KMS-11 (cell line): ENCODE data around the gene SLC25A42.

Experiments used
- H2AFZ ChIP-seq: fragments of 200-600 bp; sonication (generic); 2 replicates; pipeline ENCODE4 v1.6.1; 2016; ENCODE audit warnings: antibody characterized with exemption, mixed run types, low read depth
- H3K27ac ChIP-seq: fragments of 200-600 bp; sonication (generic); 2 replicates; pipeline ENCODE4 v1.6.1; 2016; ENCODE audit warnings: mild to moderate bottlenecking, mixed run types
- H3K27me3 ChIP-seq: fragments of 200-600 bp; sonication (generic); 2 replicates; pipeline ENCODE4 v1.6.1; 2017; ENCODE audit warnings: mild to moderate bottlenecking, low read depth, mixed run types, moderate library complexity; ENCODE audit not compliant: insufficient read depth
- H3K36me3 ChIP-seq: fragments of 200-600 bp; sonication (generic); 2 replicates; pipeline ENCODE4 v1.6.1; 2017; ENCODE audit warnings: mild to moderate bottlenecking, mixed run types; ENCODE audit not compliant: insufficient read depth
- H3K4me1 ChIP-seq: fragments of 200-600 bp; sonication (generic); 2 replicates; pipeline ENCODE4 v1.6.1; 2016; ENCODE audit warnings: mild to moderate bottlenecking, low read depth, mixed run types; ENCODE audit not compliant: poor library complexity, severe bottlenecking
- H3K4me2 ChIP-seq: fragments of 200-600 bp; sonication (generic); 2 replicates; pipeline ENCODE4 v1.7.0; 2016; ENCODE audit warnings: mild to moderate bottlenecking, mixed run types
- H3K4me3 ChIP-seq: fragments of 200-600 bp; sonication (generic); IDR thresholded peaks from 2 replicates; pipeline ENCODE4 v1.6.1; 2017; ENCODE audit warnings: low read depth, low read length, mixed read lengths; ENCODE audit not compliant: insufficient read depth
- H3K79me2 ChIP-seq: fragments of 200-600 bp; sonication (generic); 2 replicates; pipeline ENCODE4 v1.6.1; 2016; ENCODE audit warnings: low read depth, mixed run types; ENCODE audit not compliant: insufficient read depth
- H3K9ac ChIP-seq: fragments of 200-600 bp; sonication (generic); 2 replicates; pipeline ENCODE4 v1.6.1; 2016; ENCODE audit warnings: mild to moderate bottlenecking, mixed run types
- H4K20me1 ChIP-seq: fragments of 200-600 bp; sonication (generic); 2 replicates; pipeline ENCODE4 v1.6.1; 2016; ENCODE audit warnings: mild to moderate bottlenecking, mixed run types; ENCODE audit not compliant: insufficient read depth
- TF ChIP-seq, protein P1 (sequence below): fragments of 200-600 bp; sonication (generic); conservative IDR thresholded peaks from 2 replicates; pipeline ENCODE4 v1.6.1; 2017; ENCODE audit warnings: low read depth, mild to moderate bottlenecking, antibody characterized with exemption, low read length, moderate library complexity, mixed read lengths

The SLC25A42 gene

DNA sequence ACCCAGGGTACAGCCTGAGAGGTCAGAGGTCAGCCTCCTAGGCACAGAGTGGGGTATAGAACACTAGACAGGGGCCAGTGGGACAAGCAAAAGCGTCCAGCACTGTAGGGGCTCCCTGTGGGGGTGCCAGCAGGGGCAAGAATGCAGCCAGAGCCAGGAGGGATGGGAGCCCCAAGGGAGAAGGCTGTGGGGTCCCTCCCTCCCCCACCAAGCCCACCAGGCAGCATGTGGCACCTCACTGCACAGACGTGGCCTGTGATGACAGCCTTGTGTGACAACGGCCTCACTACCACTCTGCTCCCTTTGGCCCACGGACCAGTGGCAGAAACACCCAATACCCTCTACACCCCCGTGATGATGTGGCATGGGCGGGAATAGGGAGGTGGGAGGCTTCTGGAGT, 20.3 kb upstream of the SLC25A42 start:
- H3K4me3 ChIP-seq: no peak overlapping the region
- H2AFZ ChIP-seq: no peak overlapping the region
- peaks cover 13% of the 10 kb centered on the region; the same call in 1 of the 2 replicates for H3K79me2 ChIP-seq
- no peaks in the 10 kb centered on the region for H3K27me3 ChIP-seq
- H3K27ac ChIP-seq: no peak overlapping the region
- H4K20me1 ChIP-seq: no peaks in the 10 kb centered on the region
- H3K9ac ChIP-seq: no peak overlapping the region
- TF ChIP-seq, protein P1, sequence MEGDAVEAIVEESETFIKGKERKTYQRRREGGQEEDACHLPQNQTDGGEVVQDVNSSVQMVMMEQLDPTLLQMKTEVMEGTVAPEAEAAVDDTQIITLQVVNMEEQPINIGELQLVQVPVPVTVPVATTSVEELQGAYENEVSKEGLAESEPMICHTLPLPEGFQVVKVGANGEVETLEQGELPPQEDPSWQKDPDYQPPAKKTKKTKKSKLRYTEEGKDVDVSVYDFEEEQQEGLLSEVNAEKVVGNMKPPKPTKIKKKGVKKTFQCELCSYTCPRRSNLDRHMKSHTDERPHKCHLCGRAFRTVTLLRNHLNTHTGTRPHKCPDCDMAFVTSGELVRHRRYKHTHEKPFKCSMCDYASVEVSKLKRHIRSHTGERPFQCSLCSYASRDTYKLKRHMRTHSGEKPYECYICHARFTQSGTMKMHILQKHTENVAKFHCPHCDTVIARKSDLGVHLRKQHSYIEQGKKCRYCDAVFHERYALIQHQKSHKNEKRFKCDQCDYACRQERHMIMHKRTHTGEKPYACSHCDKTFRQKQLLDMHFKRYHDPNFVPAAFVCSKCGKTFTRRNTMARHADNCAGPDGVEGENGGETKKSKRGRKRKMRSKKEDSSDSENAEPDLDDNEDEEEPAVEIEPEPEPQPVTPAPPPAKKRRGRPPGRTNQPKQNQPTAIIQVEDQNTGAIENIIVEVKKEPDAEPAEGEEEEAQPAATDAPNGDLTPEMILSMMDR: no peak
- H3K4me1 ChIP-seq: no peaks in the 10 kb centered on the region
- H3K36me3 ChIP-seq: no peaks in the 10 kb centered on the region
- no peak overlapping the region for H3K4me2 ChIP-seq

DNA sequence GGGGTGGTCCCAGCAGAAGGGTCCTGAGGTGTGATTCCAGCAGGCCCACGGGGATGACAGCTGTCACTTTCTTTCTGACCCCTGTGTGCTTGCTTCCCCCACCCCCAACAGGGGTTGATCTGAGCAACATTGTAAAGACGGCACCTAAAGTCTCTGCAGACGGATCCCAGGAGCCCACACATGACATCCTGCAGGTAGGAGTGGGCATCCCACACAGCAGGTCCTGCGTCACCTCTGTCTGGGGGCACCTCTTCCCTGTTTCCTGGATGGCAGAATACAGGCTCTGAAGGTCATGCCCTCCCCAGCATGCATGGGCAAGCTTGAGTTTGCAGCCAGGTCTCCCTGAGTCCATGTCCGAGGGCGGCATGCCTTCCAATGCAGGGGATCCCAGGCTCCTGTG, 19.9 kb upstream of the SLC25A42 start:
- Histone ChIP-seq H3K4me3 (no peak overlapping the region), H3K36me3 (no peaks in the 10 kb centered on the region), H3K9ac (no peak overlapping the region), H4K20me1 (no peaks in the 10 kb centered on the region), H3K4me1 (no peaks in the 10 kb centered on the region), H3K27ac (no peak overlapping the region), H2AFZ (no peak overlapping the region), H3K27me3 (no peaks in the 10 kb centered on the region), H3K79me2 (peaks cover 10% of the 10 kb centered on the region; the same call in 1 of the 2 replicates), H3K4me2 (no peak overlapping the region)
- TF ChIP-seq, protein P1: no peak

DNA sequence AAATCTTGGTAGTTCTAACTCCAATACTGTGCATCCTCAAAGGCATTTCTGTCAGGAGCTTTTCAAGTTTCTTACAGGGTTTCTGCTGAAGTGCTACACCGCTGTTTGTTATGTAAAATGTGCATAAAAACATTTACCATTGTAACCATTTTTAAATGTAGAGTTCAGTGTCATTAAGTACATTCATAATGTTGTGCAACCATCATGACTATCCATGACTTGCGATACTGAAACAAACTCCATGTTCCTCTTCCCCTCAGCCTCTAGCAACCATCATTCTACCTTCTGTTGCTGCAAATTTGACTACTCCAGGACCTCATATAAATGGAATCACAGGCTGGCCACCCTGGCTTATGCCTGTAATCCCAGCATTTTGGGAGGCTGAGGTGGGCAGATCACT, 14.4 kb upstream of the SLC25A42 start:
- H3K4me3 ChIP-seq: no peak overlapping the region
- H2AFZ ChIP-seq: no peak overlapping the region
- no peaks in the 10 kb centered on the region for H3K4me1 ChIP-seq
- no peaks in the 10 kb centered on the region for H3K27me3 ChIP-seq
- no peak overlapping the region for H3K9ac ChIP-seq
- H3K27ac ChIP-seq: no peak overlapping the region
- H3K36me3 ChIP-seq: no peaks in the 10 kb centered on the region; the same call in 1 of the 2 replicates
- H3K79me2 ChIP-seq: no peaks in the 10 kb centered on the region
- no peak overlapping the region for H3K4me2 ChIP-seq
- TF ChIP-seq, protein P1: no peak
- no peaks in the 10 kb centered on the region for H4K20me1 ChIP-seq

DNA sequence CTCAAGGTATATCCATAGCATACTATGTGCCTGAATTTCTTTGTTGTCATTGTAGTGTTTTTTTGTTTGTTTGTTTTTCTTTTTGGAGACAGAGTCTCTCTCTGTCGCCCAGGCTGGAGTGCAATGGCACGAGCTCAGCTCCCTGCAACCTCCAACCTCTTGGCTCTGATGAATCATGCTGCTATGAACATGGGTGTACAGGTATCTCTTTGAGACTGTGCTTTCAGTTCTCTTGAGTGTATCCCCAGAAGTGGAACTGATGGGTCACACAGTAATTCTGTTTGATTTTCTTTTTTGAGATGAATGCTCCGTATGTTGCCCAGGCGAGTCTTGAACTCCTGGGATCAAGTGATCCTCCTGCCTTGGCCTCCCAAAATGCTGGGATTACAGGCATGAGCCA, 13.7 kb upstream of the SLC25A42 start:
- H3K4me3 ChIP-seq: no peak overlapping the region
- H4K20me1 ChIP-seq: no peaks in the 10 kb centered on the region
- H3K36me3 ChIP-seq: no peaks in the 10 kb centered on the region; the same call in 1 of the 2 replicates
- no peaks in the 10 kb centered on the region for H3K79me2 ChIP-seq
- no peak overlapping the region for H2AFZ ChIP-seq
- H3K27me3 ChIP-seq: no peaks in the 10 kb centered on the region
- no peak overlapping the region for H3K9ac ChIP-seq
- no peak overlapping the region for H3K27ac ChIP-seq
- H3K4me2 ChIP-seq: no peak overlapping the region
- TF ChIP-seq, protein P1: no peak
- no peaks in the 10 kb centered on the region for H3K4me1 ChIP-seq

DNA sequence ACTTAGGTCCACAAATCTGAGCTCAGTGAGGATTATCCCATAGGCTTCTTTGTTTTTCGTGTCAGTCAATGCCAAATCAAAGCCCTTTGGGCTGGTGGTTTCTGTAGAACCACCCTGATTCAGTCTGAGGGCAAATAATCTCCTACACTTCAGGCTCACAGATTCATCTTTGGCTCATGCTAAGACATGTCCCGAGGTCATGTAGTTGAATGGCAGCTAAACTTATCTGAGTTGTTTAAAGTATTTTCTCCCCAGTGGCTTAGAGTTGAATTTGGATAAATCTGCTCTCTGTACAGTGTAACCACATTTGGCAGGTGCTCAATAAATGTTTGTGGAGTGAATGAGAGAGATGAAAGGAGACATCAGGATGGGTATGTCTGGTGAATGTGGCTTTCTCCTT, 13.1 kb upstream of the SLC25A42 start:
- H3K27ac ChIP-seq: no peak overlapping the region
- no peak overlapping the region for H3K9ac ChIP-seq
- H3K4me2 ChIP-seq: no peak overlapping the region
- H3K27me3 ChIP-seq: no peaks in the 10 kb centered on the region
- no peaks in the 10 kb centered on the region for H3K79me2 ChIP-seq
- H3K4me1 ChIP-seq: no peaks in the 10 kb centered on the region
- H2AFZ ChIP-seq: no peak overlapping the region
- H3K36me3 ChIP-seq: no peaks in the 10 kb centered on the region; the same call in 1 of the 2 replicates
- TF ChIP-seq, protein P1: no peak
- H3K4me3 ChIP-seq: no peak overlapping the region
- no peaks in the 10 kb centered on the region for H4K20me1 ChIP-seq
